HepG2 (cell line): ENCODE results near the gene MINDY1. TPM values are rescaled to one million over a fixed set of nuclear protein-coding genes. Genes with fewer than 3 reads are reported as not detected.
A peak's percentile ranks its signal among the peaks of the same experiment; 100 is the strongest.

Source experiments
- ARHGAP35 ChIP-seq: sonication (generic); formaldehyde crosslinking; IDR thresholded peaks from 2 replicates; pipeline ENCODE4 v1.9.0; 2022; ENCODE audit warnings: mild to moderate bottlenecking, inconsistent platforms, moderate library complexity, missing genetic modification reagents, borderline replicate concordance
- ARNTL ChIP-seq: sonication (generic); formaldehyde crosslinking; IDR thresholded peaks from 2 replicates; pipeline ENCODE4 v1.4.0; 2020; ENCODE audit warnings: mild to moderate bottlenecking, missing genetic modification reagents
- BRD4 ChIP-seq: sonication (generic); formaldehyde crosslinking; IDR thresholded peaks from 2 replicates; pipeline ENCODE4 v1.4.0; 2020; ENCODE audit warnings: missing genetic modification reagents
- CREBL2 ChIP-seq: sonication (generic); formaldehyde crosslinking; IDR thresholded peaks from 2 replicates; pipeline ENCODE4 v1.8.1; 2023; ENCODE audit warnings: missing genetic modification reagents, mild to moderate bottlenecking, borderline replicate concordance
- HNF4A ChIP-seq: sonication (generic); formaldehyde crosslinking; IDR thresholded peaks from 2 replicates; pipeline ENCODE4 v1.4.0; 2020; ENCODE audit warnings: missing genetic modification reagents
- IRF9 ChIP-seq: sonication (generic); formaldehyde crosslinking; IDR thresholded peaks from 2 replicates; pipeline ENCODE4 v1.8.0; 2022; ENCODE audit warnings: missing genetic modification reagents, mild to moderate bottlenecking, borderline replicate concordance
- KMT2A ChIP-seq: sonication (generic); formaldehyde crosslinking; IDR thresholded peaks from 2 replicates; pipeline ENCODE4 v1.4.0; 2020; ENCODE audit warnings: missing genetic modification reagents
- MEF2D ChIP-seq: sonication (generic); formaldehyde crosslinking; IDR thresholded peaks from 2 replicates; pipeline ENCODE4 v1.5.1; 2020; ENCODE audit warnings: mild to moderate bottlenecking, missing genetic modification reagents
- NR2F1 ChIP-seq, 2 experiments: fragments of 450-650 bp in 1 of 2; formaldehyde crosslinking in 1 of 2; IDR thresholded peaks; 2 replicates each; pipeline versions ENCODE4 v1.5.0 to v1.6.1; 2016 to 2020; ENCODE audit warnings: mild to moderate bottlenecking in 1 of 2, missing compliant biosample characterization in 1 of 2, missing genetic modification reagents in 1 of 2, moderate library complexity in 1 of 2
- POGK ChIP-seq: sonication (generic); formaldehyde crosslinking; conservative IDR thresholded peaks from 2 replicates; pipeline ENCODE4 v1.8.0; 2022; ENCODE audit warnings: mild to moderate bottlenecking, moderate library complexity, missing genetic modification reagents
- THYN1 ChIP-seq: sonication (generic); formaldehyde crosslinking; IDR thresholded peaks from 2 replicates; pipeline ENCODE4 v1.8.1; 2023; ENCODE audit warnings: low read depth, mild to moderate bottlenecking, moderate library complexity, missing genetic modification reagents, borderline replicate concordance
- ZNF180 ChIP-seq: sonication (generic); formaldehyde crosslinking; IDR thresholded peaks from 2 replicates; pipeline ENCODE4 v1.4.0; 2020; ENCODE audit warnings: low read depth, missing genetic modification reagents, borderline replicate concordance
- ZNF513 ChIP-seq: sonication (generic); formaldehyde crosslinking; conservative IDR thresholded peaks from 2 replicates; pipeline ENCODE4 v1.5.0; 2020; ENCODE audit warnings: missing genetic modification reagents
- ZNF563 ChIP-seq: sonication (generic); formaldehyde crosslinking; IDR thresholded peaks from 2 replicates; pipeline ENCODE4 v1.8.0; 2022; ENCODE audit warnings: mild to moderate bottlenecking, moderate library complexity, missing genetic modification reagents
- ZNF761 ChIP-seq: sonication (generic); formaldehyde crosslinking; conservative IDR thresholded peaks from 2 replicates; pipeline ENCODE4 v1.4.0; 2020; ENCODE audit warnings: mild to moderate bottlenecking, missing genetic modification reagents
- ZNF800 ChIP-seq: sonication (generic); formaldehyde crosslinking; IDR thresholded peaks from 2 replicates; pipeline ENCODE4 v1.4.0; 2020; ENCODE audit warnings: missing genetic modification reagents
- ZSCAN31 ChIP-seq: sonication (generic); formaldehyde crosslinking; IDR thresholded peaks from 2 replicates; pipeline ENCODE4 v1.5.0; 2020; ENCODE audit warnings: low read depth, mild to moderate bottlenecking, missing genetic modification reagents
- ZXDC ChIP-seq: sonication (generic); formaldehyde crosslinking; IDR thresholded peaks from 2 replicates; pipeline ENCODE4 v1.5.0; 2020; ENCODE audit warnings: mild to moderate bottlenecking, missing genetic modification reagents
- polyA plus RNA-seq, 8 experiments: library from polyadenylated mRNA; depleted of rRNA in 3 of 8; stranded (reverse) in 7 of 8; unstranded in 1 of 8; fragments of >200 nt; fragmentation: Illumina TruSeq in 4 of 8; extraction: Trizol in 4 of 8; gene quantifications; 2 replicates each; pipeline versions ENCODE4 v1.2.1 to v1.2.3, GENCODE V29; 2011 to 2016; ENCODE audit warnings: low read depth in 4 of 8, missing spikeins in 1 of 8, mixed read lengths in 1 of 8; ENCODE audit not compliant: insufficient read depth in 1 of 8
- total RNA-seq, 5 experiments: library from RNA; depleted of rRNA; stranded (reverse); fragments of >200 nt; fragmentation: Illumina TruSeq; extraction: Trizol; gene quantifications; 2 replicates each; pipeline ENCODE4 v1.2.3, GENCODE V29; 2016; ENCODE audit warnings: low read depth in 1 of 5

MINDY1 gene
- total and polyA plus RNA-seq, 2 of the 13 experiments (the other 11 are each of a cell fraction or from before 2014, with no cell fraction given): 11.1 to 15.0 TPM

- TF ChIP-seq POGK (CRISPR knock-in tag): no peak
- TF ChIP-seq BRD4 (CRISPR knock-in tag): no peak
- TF ChIP-seq ARNTL (CRISPR knock-in tag): no peak
- no peak for TF ChIP-seq ZSCAN31 (CRISPR knock-in tag)
- TF ChIP-seq ARHGAP35: no peak
- TF ChIP-seq ZXDC (CRISPR knock-in tag): no peak
- TF ChIP-seq CREBL2 (CRISPR knock-in tag): no peak
- TF ChIP-seq IRF9 (CRISPR knock-in tag): no peak
- TF ChIP-seq MEF2D: no peak
- TF ChIP-seq NR2F1 (CRISPR knock-in tag; IDR thresholded peaks at IDR 0.05): no peak
- TF ChIP-seq THYN1 (CRISPR knock-in tag): no peak
- no peak for TF ChIP-seq ZNF800 (CRISPR knock-in tag)
- no peak for TF ChIP-seq ZNF180 (CRISPR knock-in tag)
- peak; percentile 36; the same call in 1 of the 2 replicates for TF ChIP-seq KMT2A (CRISPR knock-in tag)
- no peak for TF ChIP-seq ZNF563
- no peak for TF ChIP-seq ZNF513 (CRISPR knock-in tag)
- TF ChIP-seq HNF4A: peak; percentile 37; the same call in 1 of the 2 replicates
- no peak for TF ChIP-seq ZNF761
These were observed 27.3 kb downstream of the MINDY1 start (continued) for GRCh38 chr1:150979092-150980056.
